NT2/D1 (cell line): ENCODE results near the gene ARID1A.

Experiments used
- SUZ12 ChIP-seq: IDR thresholded peaks from 2 replicates; pipeline ENCODE4 v1.6.1; 2011; ENCODE audit not compliant: insufficient read length, insufficient read depth; ENCODE audit errors: extremely low read depth
- YY1 ChIP-seq: IDR thresholded peaks from 2 replicates; pipeline ENCODE4 v1.6.1; 2011; ENCODE audit not compliant: insufficient read length, insufficient read depth

GRCh38 chr1:26710811-26711210, 15.0 kb downstream of the ARID1A start:
- TF ChIP-seq YY1 = no peak
- no peak for TF ChIP-seq SUZ12
